HEK293T (cell line): ENCODE data around the gene NACC2.
"Not testable (repeated sequence)": the region's sequence is repeated elsewhere in the genome, so short reads cannot be mapped to it uniquely, and the experiment has no call there.

ENCODE experiments used
- CTCF ChIA-PET: fragments of 350-600 bp; formaldehyde crosslinking; extraction: SDS; loops from one replicate; lab custom pipeline; 2021; ENCODE audit warnings: antibody characterized with exemption, inconsistent platforms; lab: Yijun Ruan, JAX
- POLR2A ChIA-PET: fragments of 350-600 bp; formaldehyde crosslinking; extraction: SDS; loops from one replicate; lab custom pipeline; 2020; ENCODE audit warnings: antibody characterized with exemption, inconsistent platforms; lab: Yijun Ruan, JAX
- DNase-seq: peaks from one replicate; pipeline ENCODE4 v3.0.0; 2012; ENCODE audit warnings: mixed read lengths; ENCODE audit errors: extremely low spot score
- ARNT ChIP-seq: fragments of 450-650 bp; IDR thresholded peaks from 2 replicates; pipeline ENCODE4 v1.6.1; 2017; ENCODE audit warnings: mild to moderate bottlenecking
- BHLHE40 ChIP-seq: fragments of 450-650 bp; IDR thresholded peaks from 2 replicates; pipeline ENCODE4 v1.6.1; 2016; ENCODE audit warnings: mild to moderate bottlenecking, moderate library complexity, borderline replicate concordance
- CTBP1 ChIP-seq: fragments of 450-650 bp; IDR thresholded peaks from 2 replicates; pipeline ENCODE4 v1.6.1; 2016; ENCODE audit warnings: borderline replicate concordance
- ELF4 ChIP-seq: fragments of 450-650 bp; IDR thresholded peaks from 2 replicates; pipeline ENCODE4 v1.6.1; 2017; ENCODE audit warnings: antibody characterized with exemption
- FOXA1 ChIP-seq: fragments of 450-650 bp; IDR thresholded peaks from 2 replicates; pipeline ENCODE4 v1.6.1; 2016; ENCODE audit warnings: mild to moderate bottlenecking
- FOXK2 ChIP-seq: fragments of 450-650 bp; IDR thresholded peaks from 2 replicates; pipeline ENCODE4 v1.6.1; 2016; ENCODE audit warnings: mild to moderate bottlenecking
- FOXM1 ChIP-seq: fragments of 450-650 bp; IDR thresholded peaks from 2 replicates; pipeline ENCODE4 v1.6.1; 2017; ENCODE audit warnings: mild to moderate bottlenecking, borderline replicate concordance
- HDGF ChIP-seq: fragments of 450-650 bp; IDR thresholded peaks from 2 replicates; pipeline ENCODE4 v1.6.1; 2017; ENCODE audit warnings: antibody characterized with exemption, borderline replicate concordance
- L3MBTL2 ChIP-seq: fragments of 450-650 bp; conservative IDR thresholded peaks from 2 replicates; pipeline ENCODE4 v1.6.1; 2016; ENCODE audit warnings: mild to moderate bottlenecking
- LEF1 ChIP-seq: fragments of 450-650 bp; IDR thresholded peaks from 2 replicates; pipeline ENCODE4 v1.6.1; 2017; ENCODE audit warnings: mild to moderate bottlenecking, borderline replicate concordance
- NFRKB ChIP-seq: fragments of 450-650 bp; IDR thresholded peaks from 2 replicates; pipeline ENCODE4 v1.6.1; 2016; ENCODE audit warnings: mild to moderate bottlenecking, moderate library complexity
- PKNOX1 ChIP-seq: fragments of 450-650 bp; IDR thresholded peaks from 2 replicates; pipeline ENCODE4 v1.6.1; 2016
- SP1 ChIP-seq: fragments of 450-650 bp; IDR thresholded peaks from 2 replicates; pipeline ENCODE4 v1.6.1; 2017
- SUZ12 ChIP-seq: fragments of 450-650 bp; IDR thresholded peaks from 2 replicates; pipeline ENCODE4 v1.6.1; 2016; ENCODE audit warnings: mild to moderate bottlenecking
- TARDBP ChIP-seq: fragments of 450-650 bp; IDR thresholded peaks from 2 replicates; pipeline ENCODE4 v1.6.1; 2016
- ZNF384 ChIP-seq: fragments of 450-650 bp; IDR thresholded peaks from 2 replicates; pipeline ENCODE4 v1.6.1; 2016

NACC2 gene

GRCh38 chr9:136044207-136044970, 50.7 kb downstream of the NACC2 start:
- CTCF ChIA-PET: no interaction called here
- POLR2A ChIA-PET: no interaction called here
- DNase-seq: no peak
- TF ChIP-seq ARNT (no peak), TARDBP (no peak), SUZ12 (no peak), ELF4 (no peak)

GRCh38 chr9:136043441-136043991, 51.6 kb downstream of the NACC2 start:
- DNase-seq: no peak
- TF ChIP-seq BHLHE40: no peak
- no peak for TF ChIP-seq FOXA1
- no peak for TF ChIP-seq HDGF
- no peak for TF ChIP-seq SUZ12
- TF ChIP-seq ARNT: no peak
- no peak for TF ChIP-seq CTBP1
- no peak for TF ChIP-seq NFRKB
- no peak for TF ChIP-seq TARDBP
- no peak for TF ChIP-seq L3MBTL2
- TF ChIP-seq LEF1: no peak
- no peak for TF ChIP-seq FOXM1
- no peak for TF ChIP-seq ELF4
- no peak for TF ChIP-seq SP1
- CTCF ChIA-PET: no interaction called here
- POLR2A ChIA-PET: no interaction called here

GRCh38 chr9:136042541-136042940, 52.5 kb downstream of the NACC2 start:
- no peak for DNase-seq
- POLR2A ChIA-PET: no interaction called here
- CTCF ChIA-PET: no interaction called here
- TF ChIP-seq LEF1: no peak
- TF ChIP-seq SUZ12: no peak
- TF ChIP-seq BHLHE40: no peak
- no peak for TF ChIP-seq SP1
- TF ChIP-seq ZNF384: no peak
- no peak for TF ChIP-seq FOXA1
- no peak for TF ChIP-seq L3MBTL2
- TF ChIP-seq FOXM1: no peak
- no peak for TF ChIP-seq HDGF
- no peak for TF ChIP-seq TARDBP
- no peak for TF ChIP-seq ARNT
- TF ChIP-seq ELF4: no peak

GRCh38 chr9:136040848-136041247, 54.2 kb downstream of the NACC2 start:
- DNase-seq, POLR2A ChIA-PET: not testable (repeated sequence)
- CTCF ChIA-PET: interaction anchor here (0.7 kb wide), 1 partner anchor 81 kb away, joined by 8 read pairs; no protein-coding TSS in a partner anchor

GRCh38 chr9:136039488-136039887, 55.6 kb downstream of the NACC2 start:
- ChIA-PET CTCF (no interaction called here), POLR2A (no interaction called here)
- no peak for DNase-seq
- TF ChIP-seq L3MBTL2 (no peak), FOXK2 (no peak)

GRCh38 chr9:136036848-136037247, 58.2 kb downstream of the NACC2 start:
- CTCF ChIA-PET: interaction anchor here (1.3 kb wide), 1 partner anchor 433 kb away, joined by 3 read pairs; no protein-coding TSS in a partner anchor
- TF ChIP-seq NFRKB (no peak), FOXK2 (no peak), FOXA1 (no peak), HDGF (no peak), SUZ12 (no peak), TARDBP (no peak), ZNF384 (no peak), FOXM1 (no peak)
- POLR2A ChIA-PET: no interaction called here
- no peak for DNase-seq

GRCh38 chr9:136036050-136036449, 59.0 kb downstream of the NACC2 start:
- TF ChIP-seq FOXK2 (no peak), SUZ12 (no peak), NFRKB (no peak), BHLHE40 (no peak), FOXA1 (no peak), CTBP1 (no peak), HDGF (no peak), ELF4 (no peak)
- DNase-seq: no peak
- POLR2A ChIA-PET: no interaction called here
- CTCF ChIA-PET: no interaction called here

GRCh38 chr9:136031741-136032730, 63.1 kb downstream of the NACC2 start:
- no peak for DNase-seq
- TF ChIP-seq ARNT (no peak), PKNOX1 (no peak), LEF1 (no peak), TARDBP (no peak)
- CTCF ChIA-PET: no interaction called here
- POLR2A ChIA-PET: interaction anchor here (1.2 kb wide), 1 partner anchor 86 kb away, joined by 3 read pairs; the partner anchor contains the start of gene TMEM250
